NT2/D1 (cell line): Measurements from ENCODE around the gene KRTAP4-7.

ENCODE experiments used
- SUZ12 ChIP-seq: IDR thresholded peaks from 2 replicates; pipeline ENCODE4 v1.6.1; 2011; ENCODE audit not compliant: insufficient read length, insufficient read depth; ENCODE audit errors: extremely low read depth
- YY1 ChIP-seq: IDR thresholded peaks from 2 replicates; pipeline ENCODE4 v1.6.1; 2011; ENCODE audit not compliant: insufficient read length, insufficient read depth
- ZNF274 ChIP-seq: IDR thresholded peaks from 2 replicates; pipeline ENCODE4 v1.6.1; 2011; ENCODE audit warnings: mild to moderate bottlenecking, low read depth, low read length

- no peak for TF ChIP-seq ZNF274
- no peak for TF ChIP-seq SUZ12
- TF ChIP-seq YY1: no peak
These were observed 25.2 kb upstream of the KRTAP4-7 start for GRCh38 chr17:41058741-41059140.
